Measurements from ENCODE around the gene PPM1N. TPM values are rescaled to one million over a fixed set of nuclear protein-coding genes. Genes with fewer than 3 reads are reported as not detected.

PPM1N gene
- total RNA-seq, result 1.8 TPM
- long read RNA-seq, partial matches to known transcripts, result 0 of 3 reads
- long read RNA-seq, other reads (novel, unspliced or antisense), result 1 of 3 reads

DNA sequence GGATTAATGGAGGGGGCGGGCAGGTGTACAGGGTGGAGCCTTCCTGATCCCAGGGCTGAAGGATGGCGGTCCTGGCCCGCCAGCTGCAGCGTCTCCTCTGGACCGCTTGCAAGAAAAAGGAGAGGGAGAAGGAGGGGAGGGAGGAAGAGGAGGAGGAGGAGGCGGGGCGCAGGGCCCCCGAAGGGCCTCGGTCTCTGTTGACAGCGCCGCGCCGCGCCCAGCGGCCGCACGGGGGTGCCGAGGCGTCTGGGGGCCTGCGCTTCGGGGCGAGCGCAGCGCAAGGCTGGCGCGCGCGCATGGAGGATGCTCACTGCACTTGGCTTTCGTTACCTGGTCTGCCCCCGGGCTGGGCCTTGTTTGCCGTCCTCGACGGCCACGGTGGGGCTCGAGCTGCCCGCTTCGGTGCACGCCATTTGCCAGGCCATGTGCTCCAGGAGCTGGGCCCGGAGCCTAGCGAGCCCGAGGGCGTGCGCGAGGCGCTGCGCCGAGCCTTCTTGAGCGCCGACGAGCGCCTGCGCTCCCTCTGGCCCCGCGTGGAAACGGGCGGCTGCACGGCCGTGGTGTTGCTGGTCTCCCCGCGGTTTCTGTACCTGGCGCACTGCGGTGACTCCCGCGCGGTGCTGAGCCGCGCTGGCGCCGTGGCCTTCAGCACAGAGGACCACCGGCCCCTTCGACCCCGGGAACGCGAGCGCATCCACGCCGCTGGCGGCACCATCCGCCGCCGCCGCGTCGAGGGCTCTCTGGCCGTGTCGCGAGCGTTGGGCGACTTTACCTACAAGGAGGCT lies at the start of gene PPM1N:
TSS of gene PPM1N (plus strand) at position 33 of the 785 bp plus-strand sequence. CDS start at position 63, 30 bp downstream.
- no peaks in the 10 kb centered on the region for H3K9me3 ChIP-seq
- peaks cover 38% of the 10 kb centered on the region for H3K4me1 ChIP-seq
- intact Hi-C loops (cut with DNase I), result no loop called here
- peak; percentile 31 to 36 for ATAC-seq
- H3K4me3 ChIP-seq, result peak within 1 kb of the TSS; percentile 77
- no peak within 1 kb of the TSS for H3K27ac ChIP-seq
- no peak for DNase-seq
- peaks cover 8% of the 10 kb centered on the region for H3K27me3 ChIP-seq (ENCODE audit: low read depth)
- no peaks in the 10 kb centered on the region for H3K36me3 ChIP-seq
- TF ChIP-seq, protein P1, sequence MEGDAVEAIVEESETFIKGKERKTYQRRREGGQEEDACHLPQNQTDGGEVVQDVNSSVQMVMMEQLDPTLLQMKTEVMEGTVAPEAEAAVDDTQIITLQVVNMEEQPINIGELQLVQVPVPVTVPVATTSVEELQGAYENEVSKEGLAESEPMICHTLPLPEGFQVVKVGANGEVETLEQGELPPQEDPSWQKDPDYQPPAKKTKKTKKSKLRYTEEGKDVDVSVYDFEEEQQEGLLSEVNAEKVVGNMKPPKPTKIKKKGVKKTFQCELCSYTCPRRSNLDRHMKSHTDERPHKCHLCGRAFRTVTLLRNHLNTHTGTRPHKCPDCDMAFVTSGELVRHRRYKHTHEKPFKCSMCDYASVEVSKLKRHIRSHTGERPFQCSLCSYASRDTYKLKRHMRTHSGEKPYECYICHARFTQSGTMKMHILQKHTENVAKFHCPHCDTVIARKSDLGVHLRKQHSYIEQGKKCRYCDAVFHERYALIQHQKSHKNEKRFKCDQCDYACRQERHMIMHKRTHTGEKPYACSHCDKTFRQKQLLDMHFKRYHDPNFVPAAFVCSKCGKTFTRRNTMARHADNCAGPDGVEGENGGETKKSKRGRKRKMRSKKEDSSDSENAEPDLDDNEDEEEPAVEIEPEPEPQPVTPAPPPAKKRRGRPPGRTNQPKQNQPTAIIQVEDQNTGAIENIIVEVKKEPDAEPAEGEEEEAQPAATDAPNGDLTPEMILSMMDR (IDR thresholded peaks at IDR 0.05), result peak; percentile 22

- Histone ChIP-seq H3K27me3 (ENCODE audit: low read depth) (no peaks in the 10 kb centered on the region), H3K4me3 (no peak overlapping the region), H3K36me3 (no peaks in the 10 kb centered on the region), H3K9me3 (no peaks in the 10 kb centered on the region), H3K4me1 (peaks cover 49% of the 10 kb centered on the region), H3K27ac (peak overlapping the region; percentile 98)
- TF ChIP-seq, protein P1 (IDR thresholded peaks at IDR 0.05), result no peak
- intact Hi-C loops (cut with DNase I), result no loop called here
- ATAC-seq (no peak), DNase-seq (no peak)
These were observed 49.4 kb upstream of the PPM1N start for GRCh38 chr19:45448887-45449299.

DNA sequence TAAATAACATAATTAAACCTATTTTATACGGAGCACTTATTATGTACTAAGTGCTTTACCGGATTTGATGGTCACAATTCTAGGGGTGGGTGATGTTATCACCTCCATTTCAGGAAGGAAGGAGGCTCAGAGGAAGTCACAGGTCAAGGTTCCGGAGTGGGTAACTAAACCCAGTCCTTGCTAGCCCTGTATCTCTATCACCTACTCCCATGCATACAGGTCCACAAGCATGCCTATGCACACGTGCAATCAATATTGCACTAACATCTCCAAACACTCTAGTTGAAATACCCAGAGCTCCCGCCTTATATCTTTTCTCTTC lies 48.3 kb upstream of the PPM1N start:
- Histone ChIP-seq H3K9me3 (no peaks in the 10 kb centered on the region), H3K4me3 (peak overlapping the region; percentile 64), H3K27me3 (ENCODE audit: low read depth) (no peaks in the 10 kb centered on the region), H3K27ac (peak overlapping the region; percentile 98), H3K4me1 (peaks cover 53% of the 10 kb centered on the region), H3K36me3 (no peaks in the 10 kb centered on the region)
- TF ChIP-seq, protein P1 (IDR thresholded peaks at IDR 0.05), result no peak
- DNase-seq (no peak), ATAC-seq (peak; percentile 3 to 15)
- intact Hi-C loops (cut with DNase I), result no loop called here

DNA sequence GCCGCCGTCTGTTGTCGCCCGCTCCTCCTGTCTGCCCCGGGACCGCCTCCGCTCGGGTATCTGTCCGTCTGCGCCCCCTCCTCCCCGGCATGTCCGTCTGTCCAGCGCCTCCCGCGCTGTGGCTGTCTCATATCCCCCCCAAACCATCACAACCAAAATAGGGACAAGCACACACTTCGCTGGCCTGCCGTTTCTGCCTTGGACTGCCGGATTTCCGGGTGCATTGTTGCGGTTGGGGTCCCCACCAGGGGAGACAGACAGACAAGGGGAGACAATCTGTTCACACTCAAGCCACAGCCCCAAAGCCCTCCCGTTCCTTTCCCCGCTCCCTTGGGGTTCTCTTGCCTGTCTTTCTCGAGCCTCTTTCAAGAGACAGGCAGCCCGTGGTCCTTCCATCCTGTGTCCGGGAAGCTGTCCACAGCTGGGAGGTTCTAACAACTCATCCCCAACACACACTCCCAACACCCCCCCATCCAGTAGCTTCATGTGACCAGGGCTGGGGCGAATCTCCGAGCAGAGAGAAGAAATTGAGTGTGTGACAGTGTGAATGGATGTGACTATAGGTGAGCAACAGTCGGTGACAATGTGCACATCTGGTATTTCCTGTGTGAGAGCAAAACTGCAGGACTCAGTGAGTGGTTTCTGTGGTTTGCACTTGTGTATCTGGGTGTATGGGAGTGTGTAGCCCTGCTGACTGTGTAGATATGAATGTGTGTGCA lies 47.0 kb upstream of the PPM1N start:
- DNase-seq (no peak), ATAC-seq (peak; percentile 2)
- Histone ChIP-seq H3K4me3 (peak overlapping the region; percentile 64), H3K36me3 (no peaks in the 10 kb centered on the region), H3K9me3 (no peaks in the 10 kb centered on the region), H3K27me3 (ENCODE audit: low read depth) (no peaks in the 10 kb centered on the region), H3K27ac (peak overlapping the region; percentile 98), H3K4me1 (peaks cover 53% of the 10 kb centered on the region)
- TF ChIP-seq, protein P1 (IDR thresholded peaks at IDR 0.05), result no peak
- intact Hi-C loops (cut with DNase I), result no loop called here

DNA sequence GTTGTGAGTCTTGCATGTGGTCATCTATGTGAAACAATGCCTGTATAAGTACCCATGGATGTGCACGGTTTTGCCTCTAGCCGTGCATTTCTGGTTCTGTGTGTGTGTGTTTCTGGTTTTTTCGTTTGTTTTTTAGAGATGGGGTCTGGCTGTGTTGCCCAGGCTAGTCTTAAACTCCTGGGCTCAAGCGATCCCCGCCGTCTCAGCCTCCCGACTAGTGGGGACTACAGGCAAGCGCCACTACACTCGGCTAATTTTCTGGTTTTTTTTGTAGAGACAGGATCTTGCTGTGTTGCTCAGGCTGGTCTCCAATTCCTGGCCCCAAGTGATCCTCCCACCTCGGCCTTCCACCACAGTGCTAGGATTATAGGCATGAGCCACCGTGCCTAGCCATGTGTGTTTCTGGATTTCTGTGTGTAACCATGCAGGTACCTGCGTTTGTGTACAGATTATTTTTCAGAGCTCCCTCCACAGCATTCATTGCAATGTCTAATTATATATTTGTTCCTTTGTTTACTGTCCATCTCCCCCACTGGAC lies 46.3 kb upstream of the PPM1N start:
- intact Hi-C loops (cut with DNase I), result no loop called here
- no peak for ATAC-seq
- Histone ChIP-seq H3K27me3 (ENCODE audit: low read depth) (no peaks in the 10 kb centered on the region), H3K36me3 (no peaks in the 10 kb centered on the region), H3K4me3 (no peak overlapping the region), H3K27ac (peak overlapping the region; percentile 98), H3K4me1 (peaks cover 57% of the 10 kb centered on the region), H3K9me3 (no peaks in the 10 kb centered on the region)
- no peak for DNase-seq
- TF ChIP-seq, protein P1 (IDR thresholded peaks at IDR 0.05), result no peak
